K562 (cell line): ENCODE results near the gene C1QL2.

ENCODE experiments used
- DACH1 ChIP-seq: fragments of 450-650 bp; IDR thresholded peaks from 2 replicates; pipeline ENCODE4 v1.6.1; 2018; ENCODE audit not compliant: partially characterized antibody
- JUN ChIP-seq, 2 experiments: sonication (generic) in 1 of 2; formaldehyde crosslinking in 1 of 2; IDR thresholded peaks; 2 replicates each; pipeline versions ENCODE4 v1.6.1 to v1.8.0; 2012 to 2022; ENCODE audit warnings: borderline replicate concordance in 2 of 2, mild to moderate bottlenecking in 2 of 2, improper control_type of control experiment in 1 of 2, low read depth in 1 of 2, low read length in 1 of 2, missing genetic modification reagents in 1 of 2
- NR0B1 ChIP-seq: fragments of 450-650 bp; IDR thresholded peaks from one replicate; pipeline ENCODE4 v1.6.1; 2018; ENCODE audit warnings: mild to moderate bottlenecking, moderate library complexity; ENCODE audit not compliant: partially characterized antibody
- SAP30 ChIP-seq: fragments of 200-600 bp; sonication (generic); IDR thresholded peaks from 2 replicates; pipeline ENCODE4 v1.6.1; 2012; ENCODE audit warnings: borderline replicate concordance, low read depth, mild to moderate bottlenecking, moderate library complexity, low read length, control low read depth, inconsistent platforms; ENCODE audit not compliant: insufficient read depth, poor library complexity, severe bottlenecking
- TF ChIP-seq, protein P1 (sequence below), 3 experiments: IDR thresholded peaks in 2 of 3; conservative IDR thresholded peaks in 1 of 3; 2 replicates each; pipeline ENCODE4 v1.5.1; 2011 to 2012; ENCODE audit warnings: low read length in 3 of 3, mild to moderate bottlenecking in 3 of 3, control low read depth in 2 of 3, improper control_type of control experiment in 1 of 3, inconsistent platforms in 1 of 3, low read depth in 1 of 3, mixed read lengths in 1 of 3, moderate library complexity in 1 of 3; ENCODE audit not compliant: insufficient read depth in 2 of 3
- TF ChIP-seq, protein P2 (sequence below): sonication (generic); formaldehyde crosslinking; IDR thresholded peaks from 2 replicates; pipeline ENCODE4 v1.8.0; 2022; ENCODE audit warnings: mild to moderate bottlenecking, missing genetic modification reagents

GRCh38 chr2:119177171-119177837, 18.8 kb upstream of the C1QL2 start:
- TF ChIP-seq JUN (IDR thresholded peaks at IDR 0.05; ENCODE audit: borderline replicate concordance, low read depth, low read length) (no peak), JUN (CRISPR knock-in tag; IDR thresholded peaks at IDR 0.05; ENCODE audit: borderline replicate concordance) (no peak), DACH1 (no peak), SAP30 (no peak), NR0B1 (no peak)
- TF ChIP-seq, protein P1, sequence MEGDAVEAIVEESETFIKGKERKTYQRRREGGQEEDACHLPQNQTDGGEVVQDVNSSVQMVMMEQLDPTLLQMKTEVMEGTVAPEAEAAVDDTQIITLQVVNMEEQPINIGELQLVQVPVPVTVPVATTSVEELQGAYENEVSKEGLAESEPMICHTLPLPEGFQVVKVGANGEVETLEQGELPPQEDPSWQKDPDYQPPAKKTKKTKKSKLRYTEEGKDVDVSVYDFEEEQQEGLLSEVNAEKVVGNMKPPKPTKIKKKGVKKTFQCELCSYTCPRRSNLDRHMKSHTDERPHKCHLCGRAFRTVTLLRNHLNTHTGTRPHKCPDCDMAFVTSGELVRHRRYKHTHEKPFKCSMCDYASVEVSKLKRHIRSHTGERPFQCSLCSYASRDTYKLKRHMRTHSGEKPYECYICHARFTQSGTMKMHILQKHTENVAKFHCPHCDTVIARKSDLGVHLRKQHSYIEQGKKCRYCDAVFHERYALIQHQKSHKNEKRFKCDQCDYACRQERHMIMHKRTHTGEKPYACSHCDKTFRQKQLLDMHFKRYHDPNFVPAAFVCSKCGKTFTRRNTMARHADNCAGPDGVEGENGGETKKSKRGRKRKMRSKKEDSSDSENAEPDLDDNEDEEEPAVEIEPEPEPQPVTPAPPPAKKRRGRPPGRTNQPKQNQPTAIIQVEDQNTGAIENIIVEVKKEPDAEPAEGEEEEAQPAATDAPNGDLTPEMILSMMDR (IDR thresholded peaks at IDR 0.05 in 2 of 3, conservative IDR thresholded peaks at IDR 0.05 in 1 of 3; ENCODE audit: insufficient read depth in 2 of 3, low read depth in 1 of 3, low read length in 3 of 3), result no peak
- TF ChIP-seq, protein P2, sequence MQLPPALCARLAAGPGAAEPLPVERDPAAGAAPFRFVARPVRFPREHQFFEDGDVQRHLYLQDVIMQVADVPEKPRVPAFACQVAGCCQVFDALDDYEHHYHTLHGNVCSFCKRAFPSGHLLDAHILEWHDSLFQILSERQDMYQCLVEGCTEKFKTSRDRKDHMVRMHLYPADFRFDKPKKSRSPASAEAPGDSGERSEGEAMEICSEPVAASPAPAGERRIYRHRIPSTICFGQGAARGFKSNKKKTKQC, result no peak
